GM12878 (cell line): ENCODE measurements around the gene ST6GALNAC3. TPM values are rescaled to one million over a fixed set of nuclear protein-coding genes. Genes with fewer than 3 reads are reported as not detected.

Experiments
- ATAC-seq: fragments of 200-7000 bp; cut with Tn5 transposase; 3 replicates; pipeline ENCODE4 v1.9.1; 2020; ENCODE audit warnings: mild to moderate bottlenecking, moderate library complexity
- BruUV-seq: library from RNA; stranded (reverse); fragments of 400-500 nt; replicated peaks from 2 replicates; lab custom pipeline; 2021; lab: Mats Ljungman, UMichigan
- CTCF ChIA-PET: fragments of 300-600 bp; sonication (Branson Sonifier 250); formaldehyde crosslinking; extraction: SDS; loops from one replicate; lab custom pipeline; 2021; ENCODE audit warnings: inconsistent platforms; lab: Yijun Ruan, JAX
- POLR2A ChIA-PET: fragments of 350-600 bp; formaldehyde crosslinking; extraction: SDS; loops from one replicate; lab custom pipeline; 2021; ENCODE audit warnings: inconsistent platforms; lab: Charles Lee
- RAD21 ChIA-PET: fragments of 300-600 bp; sonication (Branson Sonifier 250); formaldehyde crosslinking; loops from one replicate; lab custom pipeline; 2023; ENCODE audit warnings: antibody characterized with exemption; ENCODE audit not compliant: unreplicated experiment; lab: Charles Lee
- SMC1A ChIA-PET: fragments of 300-600 bp; sonication (Branson Sonifier 250); formaldehyde crosslinking; loops from one replicate; lab custom pipeline; 2023; ENCODE audit not compliant: unreplicated experiment, uncharacterized antibody; lab: Charles Lee
- DNase-seq: peaks from one replicate; pipeline ENCODE4 v3.0.0-alpha.2; 2011; ENCODE audit warnings: low read depth, low spot score
- FAIRE-seq: peaks from 3 replicates; lab custom pipeline; 2011; peaks lifted over from hg19 to GRCh38; lab: Jason Lieb, UNC
- H2AFZ ChIP-seq: 2 replicates; pipeline ENCODE4 v1.6.0; 2011; ENCODE audit warnings: low read depth, low read length, control low read depth; ENCODE audit not compliant: control insufficient read depth
- H3K27ac ChIP-seq: 2 replicates; pipeline ENCODE4 v1.5.1; 2011; ENCODE audit warnings: control low read depth; ENCODE audit not compliant: control insufficient read depth, insufficient read depth
- H3K27me3 ChIP-seq, 2 experiments: replicated peaks in 1 of 2; 2 replicates each; pipeline versions ENCODE4 v1.6.0 to v1.6.1; 2011; ENCODE audit warnings: low read length in 1 of 2; ENCODE audit not compliant: control insufficient read depth in 2 of 2, insufficient read depth in 2 of 2
- H3K36me3 ChIP-seq, 2 experiments: 2 replicates each; pipeline ENCODE4 v1.5.1; 2011; ENCODE audit warnings: low read length in 1 of 2; ENCODE audit not compliant: control insufficient read depth in 2 of 2, insufficient read depth in 2 of 2
- H3K4me1 ChIP-seq: 2 replicates; pipeline ENCODE4 v1.6.1; 2011; ENCODE audit warnings: mild to moderate bottlenecking, low read length, moderate library complexity, mixed read lengths; ENCODE audit not compliant: control insufficient read depth, insufficient read depth
- H3K4me2 ChIP-seq: 2 replicates; pipeline ENCODE4 v1.6.0; 2011; ENCODE audit warnings: control low read depth; ENCODE audit not compliant: control insufficient read depth, insufficient read depth
- H3K4me3 ChIP-seq: fragments of 200-600 bp; sonication (generic); 2 replicates; pipeline ENCODE4 v1.5.1; 2016
- H3K79me2 ChIP-seq: 2 replicates; pipeline ENCODE4 v1.6.0; 2011; ENCODE audit warnings: low read length; ENCODE audit not compliant: control insufficient read depth, insufficient read depth
- H3K9ac ChIP-seq: 2 replicates; pipeline ENCODE4 v1.8.0; 2011; ENCODE audit warnings: low read length, control low read depth, mixed read lengths; ENCODE audit not compliant: control insufficient read depth, insufficient read depth
- H3K9me3 ChIP-seq: replicated peaks from 3 replicates; pipeline ENCODE4 v1.5.1; 2011; ENCODE audit warnings: mild to moderate bottlenecking, low read length; ENCODE audit not compliant: control insufficient read depth, insufficient read depth
- H4K20me1 ChIP-seq: 2 replicates; pipeline ENCODE4 v1.6.0; 2011; ENCODE audit not compliant: control insufficient read depth, insufficient read depth
- EGR1 ChIP-seq, 2 experiments: IDR thresholded peaks; 1 replicate in 1 of 2; 2 replicates in 1 of 2; pipeline ENCODE4 v1.6.1; 2011 to 2012; ENCODE audit warnings: low read depth in 2 of 2, low read length in 2 of 2, borderline replicate concordance in 1 of 2, mild to moderate bottlenecking in 1 of 2, moderate library complexity in 1 of 2
- FOXK2 ChIP-seq: fragments of 450-650 bp; IDR thresholded peaks from 2 replicates; pipeline ENCODE4 v1.6.1; 2017; ENCODE audit warnings: mild to moderate bottlenecking, moderate library complexity
- IKZF2 ChIP-seq, 2 experiments: fragments of 450-650 bp; IDR thresholded peaks; 2 replicates each; pipeline ENCODE4 v1.6.1; 2017; ENCODE audit warnings: mild to moderate bottlenecking in 2 of 2, moderate library complexity in 2 of 2
- LARP7 ChIP-seq: fragments of 450-650 bp; IDR thresholded peaks from 2 replicates; pipeline ENCODE4 v1.6.1; 2017; ENCODE audit warnings: mild to moderate bottlenecking
- MYB ChIP-seq: fragments of 150-350 bp; IDR thresholded peaks from 2 replicates; pipeline ENCODE4 v1.6.1; 2014; ENCODE audit warnings: mild to moderate bottlenecking, low read depth, low read length, borderline replicate concordance
- NFXL1 ChIP-seq: fragments of 450-650 bp; IDR thresholded peaks from 2 replicates; pipeline ENCODE4 v1.6.1; 2017; ENCODE audit warnings: antibody characterized with exemption, mild to moderate bottlenecking, borderline replicate concordance
- POLR2AphosphoS2 ChIP-seq: IDR thresholded peaks from 2 replicates; pipeline ENCODE4 v1.6.1; 2011; ENCODE audit warnings: low read depth, mild to moderate bottlenecking, low read length, improper control_type of control experiment, moderate library complexity
- POU2F2 ChIP-seq: IDR thresholded peaks from 3 replicates; pipeline ENCODE4 v1.6.1; 2011; ENCODE audit warnings: low read depth, mild to moderate bottlenecking, low read length, borderline replicate concordance
- RELA ChIP-seq: fragments of 450-650 bp; IDR thresholded peaks from 2 replicates; pipeline ENCODE4 v1.8.0; 2014; ENCODE audit warnings: borderline replicate concordance; ENCODE audit not compliant: partially characterized antibody
- SMARCA5 ChIP-seq: fragments of 450-650 bp; IDR thresholded peaks from 2 replicates; pipeline ENCODE4 v1.6.1; 2017; ENCODE audit warnings: mild to moderate bottlenecking
- SRF ChIP-seq, 2 experiments: IDR thresholded peaks; 2 replicates each; pipeline ENCODE4 v1.6.1; 2011; ENCODE audit warnings: low read depth in 2 of 2, low read length in 2 of 2, mild to moderate bottlenecking in 1 of 2, moderate library complexity in 1 of 2
- TARDBP ChIP-seq: IDR thresholded peaks from 2 replicates; pipeline ENCODE4 v1.6.1; 2016; ENCODE audit warnings: borderline replicate concordance
- WRNIP1 ChIP-seq: IDR thresholded peaks from 2 replicates; pipeline ENCODE4 v1.6.1; 2011; ENCODE audit warnings: low read depth, low read length, improper control_type of control experiment, borderline replicate concordance
- WGBS: methylation state at CpG from one replicate; pipeline ENCODE4 v1.1.6; 2016; ENCODE audit warnings: low lambda C conversion rate; ENCODE audit not compliant: insufficient replicate concordance, insufficient coverage; ENCODE audit errors: missing lambda C conversion rate; 5-methylcytosine and 5-hydroxymethylcytosine counted together
- in situ Hi-C: fragments of 300-500 bp; cut with MboI; formaldehyde crosslinking; loops from 9 replicates; pipeline ENCODE4 v1.14.3; 2018; ENCODE audit warnings: mixed read lengths
- intact Hi-C: fragments of 100-400 bp; cut with micrococcal nuclease; formaldehyde crosslinking; loops from one replicate; pipeline ENCODE4 v1.14.2; 2022; ENCODE audit not compliant: unreplicated experiment
- polyA plus RNA-seq, 11 experiments: library from polyadenylated mRNA; depleted of rRNA in 4 of 11; unstranded in 6 of 11; stranded (reverse) in 5 of 11; fragments of >200 nt; fragmentation: Nextera tagmentation in 4 of 11; fragmentation: Illumina TruSeq in 1 of 11; extraction: Ambion mirVana in 4 of 11; extraction: Trizol in 1 of 11; gene quantifications; 1 replicate in 1 of 11; 2 replicates in 10 of 11; pipeline versions ENCODE4 v1.2.1 to v1.2.3, GENCODE V29; 2011 to 2016; ENCODE audit warnings: inconsistent platforms in 2 of 11, missing spikeins in 2 of 11, low read depth in 1 of 11
- total RNA-seq, 4 experiments: library from RNA; depleted of rRNA in 3 of 4; stranded (reverse); fragments of >200 nt in 3 of 4; fragmentation: Illumina TruSeq in 1 of 4; extraction: Trizol in 1 of 4; gene quantifications; 2 replicates each; pipeline versions ENCODE4 v1.2.1 to v1.2.3, GENCODE V29; 2013 to 2021
- TF ChIP-seq, protein P1 (sequence below): fragments of 450-650 bp; IDR thresholded peaks from 2 replicates; pipeline ENCODE4 v1.6.1; 2014; ENCODE audit warnings: mild to moderate bottlenecking
- TF ChIP-seq, protein P2 (sequence below), 3 experiments: IDR thresholded peaks in 2 of 3; conservative IDR thresholded peaks in 1 of 3; 2 replicates each; pipeline ENCODE4 v1.5.1; 2011; ENCODE audit warnings: low read depth in 3 of 3, low read length in 3 of 3, mild to moderate bottlenecking in 3 of 3, control low read depth in 2 of 3, moderate library complexity in 2 of 3, inconsistent platforms in 1 of 3, mixed read lengths in 1 of 3; ENCODE audit not compliant: control insufficient read depth in 2 of 3, insufficient read depth in 1 of 3; ENCODE audit errors: extremely low read depth in 1 of 3

Gene ST6GALNAC3
- total and polyA plus RNA-seq, 10 of the 15 experiments (the other 5 are each of a cell fraction or from before 2014, with no cell fraction given), result 0.04 to 0.68 (median 0.18) TPM; not detected in 3

DNA sequence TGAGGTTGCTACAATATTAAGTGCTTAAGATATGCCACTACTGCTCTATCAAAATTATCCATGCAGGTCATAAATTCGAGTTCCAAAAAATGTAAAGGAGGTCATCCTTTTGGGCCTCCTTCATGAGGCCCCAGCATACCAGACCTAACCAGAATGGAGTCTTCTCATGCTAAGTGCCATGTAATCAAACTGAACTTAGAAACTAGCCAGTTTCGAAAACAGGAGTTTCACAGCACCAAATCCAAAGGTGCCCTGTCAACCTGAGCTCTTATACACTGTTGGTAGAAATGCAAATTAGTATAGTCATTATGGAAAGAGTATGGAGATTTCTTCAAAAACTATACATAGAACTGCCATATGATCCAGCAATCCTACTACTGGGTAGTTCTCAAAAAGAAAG, 320.5 kb downstream of the ST6GALNAC3 start:
- H3K4me2 ChIP-seq, result no peak overlapping the region
- H2AFZ ChIP-seq, result no peak overlapping the region
- no peaks in the 10 kb centered on the region for H3K4me1 ChIP-seq
- H3K36me3 ChIP-seq, result no peaks in the 10 kb centered on the region
- H3K27ac ChIP-seq, result no peak overlapping the region
- no TSS peak for BruUV-seq
- H3K9ac ChIP-seq, result no peak overlapping the region
- no peak for ATAC-seq
- no peaks in the 10 kb centered on the region for H3K79me2 ChIP-seq
- WGBS, result 26% methylated on average over 2 of the region's 2 CpGs
- TF ChIP-seq TARDBP (no peak), SMARCA5 (no peak), POU2F2 (no peak), IKZF2 (IDR thresholded peaks at IDR 0.05) (no peak), NFXL1 (no peak)
- TF ChIP-seq, protein P1, sequence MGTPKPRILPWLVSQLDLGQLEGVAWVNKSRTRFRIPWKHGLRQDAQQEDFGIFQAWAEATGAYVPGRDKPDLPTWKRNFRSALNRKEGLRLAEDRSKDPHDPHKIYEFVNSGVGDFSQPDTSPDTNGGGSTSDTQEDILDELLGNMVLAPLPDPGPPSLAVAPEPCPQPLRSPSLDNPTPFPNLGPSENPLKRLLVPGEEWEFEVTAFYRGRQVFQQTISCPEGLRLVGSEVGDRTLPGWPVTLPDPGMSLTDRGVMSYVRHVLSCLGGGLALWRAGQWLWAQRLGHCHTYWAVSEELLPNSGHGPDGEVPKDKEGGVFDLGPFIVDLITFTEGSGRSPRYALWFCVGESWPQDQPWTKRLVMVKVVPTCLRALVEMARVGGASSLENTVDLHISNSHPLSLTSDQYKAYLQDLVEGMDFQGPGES, result no peak
- H3K27me3 ChIP-seq, result no peaks in the 10 kb centered on the region
- intact Hi-C loops, result no loop called here
- no peak for FAIRE-seq
- no peaks in the 10 kb centered on the region for H4K20me1 ChIP-seq
- SMC1A ChIA-PET, result no interaction called here
- RAD21 ChIA-PET, result no interaction called here
- no peaks in the 10 kb centered on the region for H3K9me3 ChIP-seq
- no peak for DNase-seq
- POLR2A ChIA-PET, result no interaction called here
- CTCF ChIA-PET, result no interaction called here
- no peak overlapping the region for H3K4me3 ChIP-seq
- in situ Hi-C loops, result no loop called here

DNA sequence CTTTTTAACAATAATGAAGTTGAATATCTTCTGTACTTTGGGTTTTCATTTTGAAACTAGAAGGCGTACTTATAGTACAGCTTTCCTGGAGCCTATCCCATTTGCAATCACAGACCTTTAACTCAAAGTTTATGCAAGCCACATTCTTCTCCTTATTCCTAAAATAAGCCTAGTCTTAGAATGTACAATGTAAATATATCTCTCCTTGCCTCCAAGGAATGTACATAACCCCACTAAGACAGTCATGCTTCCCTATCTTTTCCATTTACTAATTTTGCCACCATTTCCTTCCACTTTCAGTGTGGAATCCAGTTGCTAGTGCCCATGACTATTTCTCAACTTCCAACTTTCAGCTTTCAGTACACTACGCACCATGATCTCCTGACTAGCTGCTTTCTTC, 327.6 kb downstream of the ST6GALNAC3 start:
- SMC1A ChIA-PET, result no interaction called here
- 67% methylated on average over 2 of the region's 2 CpGs for WGBS
- H3K79me2 ChIP-seq, result no peaks in the 10 kb centered on the region
- H3K4me3 ChIP-seq, result no peak overlapping the region
- CTCF ChIA-PET, result no interaction called here
- intact Hi-C loops (no loop called here), in situ Hi-C loops (no loop called here)
- no peak overlapping the region for H3K27ac ChIP-seq
- no peaks in the 10 kb centered on the region for H3K27me3 ChIP-seq
- H3K4me2 ChIP-seq, result no peak overlapping the region
- no peaks in the 10 kb centered on the region for H3K4me1 ChIP-seq
- RAD21 ChIA-PET, result no interaction called here
- no peaks in the 10 kb centered on the region for H4K20me1 ChIP-seq
- H2AFZ ChIP-seq, result no peak overlapping the region
- H3K9ac ChIP-seq, result no peak overlapping the region
- no peaks in the 10 kb centered on the region for H3K9me3 ChIP-seq
- no TSS peak for BruUV-seq
- FAIRE-seq, result no peak
- no peak for DNase-seq
- no peak for ATAC-seq
- POLR2A ChIA-PET, result no interaction called here
- no peaks in the 10 kb centered on the region for H3K36me3 ChIP-seq
- TF ChIP-seq FOXK2 (no peak), SRF (IDR thresholded peaks at IDR 0.05; ENCODE audit: low read depth in 2 of 2, low read length in 2 of 2) (no peak), POLR2AphosphoS2 (no peak), LARP7 (no peak), WRNIP1 (no peak), EGR1 (IDR thresholded peaks at IDR 0.05; ENCODE audit: borderline replicate concordance in 1 of 2, low read depth in 2 of 2, low read length in 2 of 2) (no peak), RELA (no peak), MYB (no peak)
- TF ChIP-seq, protein P1, result no peak
- TF ChIP-seq, protein P2, sequence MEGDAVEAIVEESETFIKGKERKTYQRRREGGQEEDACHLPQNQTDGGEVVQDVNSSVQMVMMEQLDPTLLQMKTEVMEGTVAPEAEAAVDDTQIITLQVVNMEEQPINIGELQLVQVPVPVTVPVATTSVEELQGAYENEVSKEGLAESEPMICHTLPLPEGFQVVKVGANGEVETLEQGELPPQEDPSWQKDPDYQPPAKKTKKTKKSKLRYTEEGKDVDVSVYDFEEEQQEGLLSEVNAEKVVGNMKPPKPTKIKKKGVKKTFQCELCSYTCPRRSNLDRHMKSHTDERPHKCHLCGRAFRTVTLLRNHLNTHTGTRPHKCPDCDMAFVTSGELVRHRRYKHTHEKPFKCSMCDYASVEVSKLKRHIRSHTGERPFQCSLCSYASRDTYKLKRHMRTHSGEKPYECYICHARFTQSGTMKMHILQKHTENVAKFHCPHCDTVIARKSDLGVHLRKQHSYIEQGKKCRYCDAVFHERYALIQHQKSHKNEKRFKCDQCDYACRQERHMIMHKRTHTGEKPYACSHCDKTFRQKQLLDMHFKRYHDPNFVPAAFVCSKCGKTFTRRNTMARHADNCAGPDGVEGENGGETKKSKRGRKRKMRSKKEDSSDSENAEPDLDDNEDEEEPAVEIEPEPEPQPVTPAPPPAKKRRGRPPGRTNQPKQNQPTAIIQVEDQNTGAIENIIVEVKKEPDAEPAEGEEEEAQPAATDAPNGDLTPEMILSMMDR (IDR thresholded peaks at IDR 0.05 in 2 of 3, conservative IDR thresholded peaks at IDR 0.05 in 1 of 3; ENCODE audit: control insufficient read depth in 2 of 3, extremely low read depth in 1 of 3, insufficient read depth in 1 of 3, low read depth in 3 of 3, low read length in 3 of 3), result no peak
